Measurements from ENCODE around the gene OR6C75.
"Not testable (repeated sequence)": the region's sequence is repeated elsewhere in the genome, so short reads cannot be mapped to it uniquely, and the experiment has no call there.

OR6C75 gene

DNA sequence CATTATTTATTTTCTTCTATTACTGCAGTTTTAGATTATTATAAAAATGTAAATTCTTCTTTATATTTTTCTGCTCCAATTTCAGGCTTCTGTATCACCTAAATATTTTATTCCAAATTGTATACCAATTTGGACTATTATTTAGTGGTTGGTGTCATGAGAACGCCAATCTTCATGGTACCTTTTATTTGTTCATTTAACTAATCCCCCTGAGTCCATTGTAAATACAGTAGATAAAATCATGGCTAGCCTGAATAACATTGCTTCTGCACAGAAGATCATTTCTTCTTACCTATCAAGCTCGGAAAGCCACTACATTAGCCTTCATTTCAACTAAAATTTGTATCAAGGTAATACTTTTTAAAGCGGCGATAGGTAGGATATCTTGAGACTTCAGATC is at the start of gene OR6C75:
OR6C75 (plus strand) TSS at position 301 of the 400 bp plus-strand sequence. CDS start 2,136 bp downstream, outside the sequence.
- DNase-seq: no peak

- DNase-seq: no peak
These were observed 48.7 kb upstream of the OR6C75 start, which contains the start of gene OR6C1 for GRCh38 chr12:55314043-55314442. Gene OR6C1 (plus strand): TSS chr12:55314343. CDS start chr12:55320600, 6,257 bp downstream.

- no peak for DNase-seq
These were observed 42.6 kb upstream of the OR6C75 start for GRCh38 chr12:55320201-55320600.

DNA sequence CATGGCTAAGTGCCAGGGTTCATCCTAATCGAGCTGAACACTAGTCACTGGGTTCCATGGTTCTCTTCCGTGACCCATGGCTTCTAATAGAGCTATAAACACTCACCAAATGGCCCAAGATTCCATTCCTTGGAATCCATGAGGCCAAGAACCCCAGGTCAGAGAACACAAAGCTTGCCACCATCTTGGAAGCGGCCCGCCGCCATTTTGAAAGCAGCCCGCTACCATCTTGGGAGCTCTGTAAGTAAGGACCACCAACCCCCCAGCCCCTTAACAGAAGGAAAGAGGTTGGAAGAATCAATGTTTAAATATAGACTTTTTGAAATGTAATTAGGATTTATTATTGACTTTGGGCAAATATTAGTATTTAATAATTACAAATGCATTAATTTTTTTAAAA is 37.0 kb upstream of the OR6C75 start:
- not testable (repeated sequence) for DNase-seq

- DNase-seq: no peak
These were observed 32.3 kb upstream of the OR6C75 start, which contains the start of gene OR6C3 for GRCh38 chr12:55330446-55330845. Gene OR6C3 (plus strand): TSS chr12:55330746. CDS start chr12:55331701, 955 bp downstream.

GRCh38 chr12:55336002-55336401 is 26.8 kb upstream of the OR6C75 start:
- no peak for DNase-seq

GRCh38 chr12:55355338-55355737 is 7.4 kb upstream of the OR6C75 start:
- not testable (repeated sequence) for DNase-seq

DNA sequence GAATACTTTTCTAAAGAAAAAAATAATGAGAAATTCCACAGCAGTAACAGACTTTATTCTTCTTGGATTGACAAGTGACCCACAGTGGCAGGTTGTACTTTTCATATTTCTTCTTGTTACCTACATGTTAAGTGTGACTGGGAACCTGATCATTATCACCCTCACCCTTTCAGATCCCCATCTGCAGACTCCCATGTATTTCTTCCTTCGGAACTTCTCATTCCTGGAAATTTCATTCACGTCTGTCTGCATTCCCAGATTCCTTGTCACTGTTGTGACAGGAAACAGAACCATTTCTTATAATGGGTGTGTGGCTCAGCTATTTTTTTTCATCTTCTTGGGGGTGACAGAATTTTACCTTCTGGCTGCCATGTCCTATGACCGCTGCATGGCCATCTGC is 2.3 kb downstream of the OR6C75 start:
- DNase-seq: no peak

- no peak for DNase-seq
These were observed 9.7 kb downstream of the OR6C75 start for GRCh38 chr12:55372521-55372920.

DNA sequence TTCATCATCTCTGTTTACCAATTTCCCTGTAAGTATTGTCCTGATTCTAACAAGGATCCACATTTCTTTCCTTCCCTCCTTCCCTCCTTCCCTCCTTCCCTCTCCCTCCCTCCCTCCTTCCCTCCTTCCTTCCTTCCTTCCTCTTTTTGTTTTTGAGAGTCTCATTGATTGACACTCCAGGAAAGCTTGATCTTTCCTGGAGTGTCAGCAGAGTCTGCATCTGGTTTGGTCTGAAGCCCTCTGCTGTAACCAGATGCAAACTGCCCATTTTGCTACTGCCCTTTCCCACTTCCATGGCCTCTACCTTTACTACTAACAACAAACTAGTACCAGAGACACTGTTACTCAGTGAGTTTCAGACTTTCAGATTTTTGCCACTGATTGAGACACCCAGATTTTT is 23.1 kb downstream of the OR6C75 start:
- no peak for DNase-seq

GRCh38 chr12:55392032-55392795 is 29.4 kb downstream of the OR6C75 start:
- DNase-seq: no peak

DNA sequence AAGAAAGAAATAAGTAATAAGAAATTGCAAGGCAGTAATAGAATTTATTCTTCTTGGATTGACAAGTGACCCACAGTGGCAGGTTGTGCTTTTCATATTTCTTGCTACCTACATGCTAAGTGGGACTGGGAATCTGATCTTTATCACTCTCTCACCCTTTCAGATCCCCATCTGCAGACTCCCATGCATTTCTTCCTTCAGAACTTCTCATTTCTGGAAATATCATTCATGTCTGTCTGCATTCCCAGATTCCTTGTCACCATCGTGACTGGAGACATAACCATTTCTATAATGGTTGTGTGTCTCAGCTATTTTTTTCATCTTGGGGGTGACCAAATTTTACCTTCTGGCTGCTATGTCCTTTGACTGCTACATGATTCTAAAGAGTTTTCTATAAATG is 33.6 kb downstream of the OR6C75 start:
- no peak for DNase-seq

- DNase-seq: no peak
These were observed 37.5 kb downstream of the OR6C75 start, which contains the start of gene OR6C65 for GRCh38 chr12:55400229-55400628. Gene OR6C65 (plus strand): TSS chr12:55400529. CDS start chr12:55400529, 0 bp downstream.

DNA sequence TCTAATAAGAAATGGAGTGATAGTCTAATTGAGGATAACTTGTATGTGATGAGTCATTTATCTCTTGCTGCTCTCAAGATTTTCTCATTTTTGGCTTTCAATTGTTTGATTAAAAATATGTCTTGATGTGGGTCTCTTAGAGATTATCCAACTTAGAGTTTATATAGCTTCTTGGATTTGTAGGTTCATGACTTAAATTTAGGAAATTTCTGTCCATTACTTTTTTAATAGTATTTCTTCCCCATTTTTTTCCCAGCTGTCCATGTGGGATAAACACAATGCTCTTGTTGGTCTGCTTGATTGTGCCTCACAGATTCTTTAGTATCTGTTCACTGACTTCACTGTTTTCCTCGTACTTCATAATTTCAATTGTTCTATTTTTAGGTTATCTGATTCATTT is 45.1 kb downstream of the OR6C75 start:
- DNase-seq: no peak

DNA sequence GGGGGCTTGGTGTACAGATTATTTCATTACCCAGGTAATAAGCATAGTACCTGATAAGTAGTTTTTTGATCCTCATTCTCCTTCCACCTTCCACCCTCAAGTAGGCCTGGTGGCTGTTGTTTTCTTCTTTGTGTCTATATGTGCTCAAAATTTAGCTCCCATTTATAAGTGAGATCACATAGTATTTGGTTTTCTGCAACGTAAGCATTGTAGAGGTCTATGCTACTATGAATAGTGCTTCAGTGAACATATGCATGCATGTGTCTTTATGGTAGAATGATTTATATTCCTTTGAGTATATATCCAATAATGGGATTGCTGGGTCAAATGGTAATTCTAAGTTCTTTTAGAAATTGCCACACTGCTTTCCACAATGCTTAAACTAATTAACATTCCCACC is 46.4 kb downstream of the OR6C75 start:
- not testable (repeated sequence) for DNase-seq

DNA sequence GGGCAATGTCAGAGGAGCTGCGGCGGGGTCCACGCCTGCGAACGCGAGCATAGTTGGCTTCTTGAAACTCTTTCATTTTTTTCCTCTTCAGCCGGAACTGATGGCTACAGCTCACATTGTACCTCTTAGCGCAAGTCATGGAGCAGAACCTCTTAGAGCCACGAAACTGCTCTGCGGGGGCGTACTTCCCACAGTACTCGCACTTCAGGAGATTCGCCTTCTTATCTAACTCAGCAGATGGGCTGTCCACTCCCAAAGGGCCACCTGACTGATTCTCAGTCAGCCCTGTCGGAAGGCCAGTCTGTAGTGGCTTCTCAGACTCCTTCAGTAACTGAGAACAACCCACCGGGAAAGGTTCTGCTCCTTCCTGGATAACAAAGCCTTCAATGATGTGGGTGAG is 49.4 kb downstream of the OR6C75 start:
- DNase-seq: not testable (repeated sequence)

DNA sequence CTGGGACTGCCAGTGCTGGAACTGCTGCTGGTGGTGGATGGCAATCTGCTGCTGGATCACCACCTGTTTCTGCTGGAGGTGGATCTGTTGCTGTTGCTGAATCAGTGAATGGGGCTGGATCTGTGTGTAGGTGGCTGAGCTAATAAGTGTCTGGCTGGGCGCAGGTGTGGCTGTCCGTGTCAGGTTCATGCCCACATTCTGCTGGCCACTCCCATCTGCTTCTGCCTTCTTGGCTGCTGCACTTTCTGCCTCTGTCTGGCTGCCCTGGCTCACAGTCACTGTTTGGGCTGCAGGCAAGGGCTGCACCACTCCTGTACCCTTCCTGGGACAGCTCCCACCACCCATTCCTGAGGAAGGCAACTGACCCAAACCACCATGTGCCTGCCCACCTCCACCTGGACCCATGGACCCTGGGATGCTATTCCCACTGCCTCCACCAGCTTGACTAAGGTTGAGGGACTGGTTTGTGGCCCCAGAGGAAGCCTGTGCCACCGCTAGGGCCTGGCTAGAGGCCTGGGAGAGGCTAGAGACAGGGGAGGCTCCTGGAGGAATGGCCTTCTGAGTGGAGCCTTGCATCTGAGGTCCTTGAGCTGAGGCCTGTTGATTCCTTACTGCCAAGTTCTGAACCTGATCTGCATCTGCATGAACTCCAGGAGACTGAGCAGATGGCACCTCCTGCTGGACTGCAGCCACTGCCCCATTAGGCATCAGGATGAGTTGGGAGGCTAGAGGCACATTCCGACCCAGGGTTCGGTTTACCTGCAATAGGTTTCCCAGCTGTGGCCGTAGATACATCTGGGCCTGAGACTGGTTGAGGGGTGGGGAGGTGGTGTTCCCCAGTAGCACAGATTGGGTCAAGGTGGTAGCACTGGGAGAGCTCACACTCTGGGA is 51.0 kb downstream of the OR6C75 start:
- not testable (repeated sequence) for DNase-seq

GRCh38 chr12:55414396-55414823 is 51.6 kb downstream of the OR6C75 start:
- not testable (repeated sequence) for DNase-seq

- not testable (repeated sequence) for DNase-seq
These were observed 52.1 kb downstream of the OR6C75 start for GRCh38 chr12:55414889-55415288.

- no peak for DNase-seq
These were observed 54.2 kb downstream of the OR6C75 start for GRCh38 chr12:55416961-55417360.

Measured in CD4-positive, alpha-beta T cell treated with Interleukin-12 subunit alpha and Interleukin-12 subunit beta, for 1 hour (primary cell).